Memory B cell (primary cell): ENCODE results near the gene SMPD4.
"Not testable (repeated sequence)": the region's sequence is repeated elsewhere in the genome, so short reads cannot be mapped to it uniquely, and the experiment has no call there.

ENCODE experiments used
- ATAC-seq: fragments of 150-1000 bp; cut with Tn5 transposase; 2 replicates; pipeline ENCODE4 v1.10.0; 2021; ENCODE audit warnings: low read depth, mild to moderate bottlenecking, moderate library complexity
- DNase-seq, 2 donors: peaks; one replicate each; pipeline ENCODE4 v3.0.0; 2022; ENCODE audit warnings: low spot score in 2 of 2
- H3K27ac Mint-ChIP-seq: one replicate; pipeline ENCODE4 v1.8.0; 2022; ENCODE audit warnings: mild to moderate bottlenecking, moderate library complexity, mixed read lengths
- H3K27me3 Mint-ChIP-seq: one replicate; pipeline ENCODE4 v1.8.0; 2022; ENCODE audit warnings: mixed read lengths
- H3K36me3 Mint-ChIP-seq: one replicate; pipeline ENCODE4 v1.8.0; 2022; ENCODE audit warnings: mild to moderate bottlenecking, mixed read lengths
- H3K4me1 Mint-ChIP-seq: one replicate; pipeline ENCODE4 v1.8.0; 2022; ENCODE audit warnings: mixed read lengths
- H3K4me3 Mint-ChIP-seq: one replicate; pipeline ENCODE4 v1.8.0; 2022; ENCODE audit warnings: mild to moderate bottlenecking, moderate library complexity, mixed read lengths
- H3K9me3 Mint-ChIP-seq: one replicate; pipeline ENCODE4 v1.8.0; 2022; ENCODE audit warnings: mixed read lengths

The SMPD4 gene

DNA sequence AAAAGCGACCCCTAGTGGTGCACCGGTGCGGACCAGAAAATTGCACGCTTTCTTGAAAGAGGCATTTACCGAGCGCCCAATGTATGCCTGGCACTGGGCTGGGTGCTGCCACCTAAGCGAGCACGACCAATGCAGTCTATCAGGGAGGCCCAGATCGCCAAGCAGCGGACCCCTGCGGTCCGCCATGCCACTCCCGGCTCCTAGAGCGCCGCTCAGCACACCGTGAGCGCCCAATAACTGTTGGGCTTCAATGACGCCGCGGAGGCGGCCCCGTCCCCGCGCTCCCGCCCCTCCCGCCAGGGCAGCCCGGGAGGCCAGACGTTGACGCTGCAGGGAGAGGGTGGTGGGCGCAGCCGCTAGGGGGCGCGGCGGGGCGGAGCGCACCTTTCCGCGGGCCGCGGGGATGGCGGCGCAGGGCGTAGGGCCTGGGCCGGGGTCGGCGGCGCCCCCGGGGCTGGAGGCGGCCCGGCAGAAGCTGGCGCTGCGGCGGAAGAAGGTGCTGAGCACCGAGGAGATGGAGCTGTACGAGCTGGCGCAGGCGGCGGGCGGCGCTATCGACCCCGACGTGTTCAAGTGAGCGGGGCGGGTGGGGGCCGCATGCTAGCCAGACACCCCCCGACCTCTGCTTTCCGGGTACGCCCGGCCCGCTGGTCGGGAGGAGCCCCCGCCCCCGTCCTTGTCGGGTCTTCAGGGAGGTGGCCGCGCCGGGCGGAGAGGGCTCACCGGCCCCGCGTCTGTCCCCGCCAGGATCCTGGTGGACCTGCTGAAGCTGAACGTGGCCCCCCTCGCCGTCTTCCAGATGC lies 679 bp upstream of the SMPD4 start, which contains the start of gene MZT2B:
TSS of gene MZT2B (plus strand) at position 383 of the 803 bp plus-strand sequence. CDS start at position 404, 21 bp downstream.
- H3K9me3 Mint-ChIP-seq, H3K27me3 Mint-ChIP-seq, H3K4me1 Mint-ChIP-seq, H3K36me3 Mint-ChIP-seq: not testable (repeated sequence)
- peak within 1 kb of the TSS; percentile 95 for H3K27ac Mint-ChIP-seq
- ATAC-seq = peak; percentile 78
- DNase-seq = peak; percentile 90 to 91
- H3K4me3 Mint-ChIP-seq = peak within 1 kb of the TSS; percentile 90

DNA sequence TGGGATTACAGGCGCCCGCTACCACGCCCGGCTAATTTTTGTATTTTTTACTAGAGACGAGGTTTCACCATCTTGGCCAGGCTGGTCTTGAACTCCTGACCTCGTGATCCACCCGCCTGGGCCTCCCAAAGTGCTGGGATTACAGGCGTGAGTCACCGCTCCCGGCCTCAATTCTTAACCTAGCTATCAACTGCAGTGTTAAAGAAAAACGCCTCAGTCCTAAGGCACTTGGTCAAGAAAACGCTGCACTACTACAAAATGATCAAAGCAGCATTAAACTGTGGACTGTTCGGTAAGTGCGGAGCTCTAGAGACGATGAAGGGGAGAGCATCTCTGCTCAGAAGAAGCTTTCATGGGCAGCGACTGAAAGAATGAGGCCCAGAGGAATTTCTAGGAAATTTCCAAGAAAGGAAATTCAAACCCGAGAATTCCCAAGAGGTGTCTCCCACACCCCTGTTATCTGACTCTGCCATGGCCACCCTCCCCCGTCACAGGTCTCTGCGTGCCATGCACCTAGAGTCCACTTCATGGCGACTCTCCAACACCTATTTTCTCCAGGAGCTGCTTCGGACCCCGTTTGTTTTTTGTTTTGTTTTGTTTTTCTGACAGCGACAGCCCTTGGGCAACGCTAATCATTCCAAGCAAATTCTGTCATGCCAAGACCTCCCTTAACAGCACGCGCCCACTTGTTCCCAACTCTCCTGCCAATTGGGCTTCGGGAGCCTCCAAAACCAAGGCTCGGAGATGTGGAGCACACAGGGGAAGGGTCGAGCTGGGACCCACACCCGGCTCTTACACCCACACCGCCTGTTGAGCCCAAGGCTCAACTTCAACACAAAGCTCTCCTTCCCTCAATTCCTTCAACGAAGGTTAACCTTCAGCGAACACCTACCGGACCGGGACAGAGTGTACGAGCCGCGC lies 738 bp downstream of the SMPD4 start:
- not testable (repeated sequence) for ATAC-seq, H3K36me3 Mint-ChIP-seq, H3K27me3 Mint-ChIP-seq, H3K9me3 Mint-ChIP-seq, H3K4me1 Mint-ChIP-seq, DNase-seq
- Mint-ChIP-seq H3K4me3 (peak overlapping the region; percentile 90), H3K27ac (peak overlapping the region; percentile 95)

DNA sequence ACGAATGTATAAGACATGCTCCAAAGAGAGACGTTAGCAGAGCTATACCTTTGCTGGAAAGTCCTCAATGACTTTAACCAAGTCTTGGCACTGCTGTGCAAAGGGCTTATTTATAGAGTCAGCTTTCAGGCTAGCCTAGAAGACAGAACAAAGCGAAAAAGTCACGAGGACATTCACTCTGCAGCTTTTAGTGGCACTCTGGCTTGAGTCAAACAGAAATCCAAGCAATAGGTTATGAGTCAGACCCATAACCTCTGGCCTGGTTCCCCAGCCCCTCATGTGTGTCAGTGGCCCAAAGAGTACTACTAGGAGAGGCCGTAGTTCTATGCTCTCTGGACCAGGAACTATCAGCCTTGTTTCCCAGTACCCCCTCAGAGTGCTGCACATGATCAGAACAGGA lies 6.5 kb downstream of the SMPD4 start:
- H3K4me3 Mint-ChIP-seq, H3K27me3 Mint-ChIP-seq, H3K9me3 Mint-ChIP-seq, H3K4me1 Mint-ChIP-seq, DNase-seq, H3K27ac Mint-ChIP-seq, ATAC-seq: not testable (repeated sequence)
- peaks cover 24% of the 10 kb centered on the region for H3K36me3 Mint-ChIP-seq

DNA sequence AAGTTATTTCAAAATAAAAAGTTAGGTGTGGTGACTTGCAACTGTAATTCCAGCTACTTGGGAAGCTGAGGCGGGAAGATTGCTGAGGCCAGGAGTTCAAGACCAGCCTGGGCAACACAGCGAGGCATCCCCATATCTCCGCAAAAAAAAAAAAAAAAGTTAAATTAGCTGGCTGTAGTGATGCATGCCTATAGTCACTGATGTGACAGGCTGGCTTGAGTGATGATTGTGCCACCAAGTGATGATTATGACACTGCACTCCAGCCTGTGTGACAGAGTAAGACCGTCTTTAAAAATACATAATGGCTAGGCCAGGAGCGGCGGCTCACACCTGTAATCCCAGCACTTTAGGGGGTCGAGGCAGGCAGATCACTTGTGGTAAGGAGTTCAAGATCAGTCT lies 11.5 kb downstream of the SMPD4 start:
- Mint-ChIP-seq H3K27me3 (no peaks in the 10 kb centered on the region), H3K4me3 (no peak overlapping the region), H3K4me1 (no peaks in the 10 kb centered on the region), H3K27ac (no peak overlapping the region), H3K9me3 (no peaks in the 10 kb centered on the region), H3K36me3 (peaks cover 30% of the 10 kb centered on the region)
- no peak for ATAC-seq
- DNase-seq = no peak

DNA sequence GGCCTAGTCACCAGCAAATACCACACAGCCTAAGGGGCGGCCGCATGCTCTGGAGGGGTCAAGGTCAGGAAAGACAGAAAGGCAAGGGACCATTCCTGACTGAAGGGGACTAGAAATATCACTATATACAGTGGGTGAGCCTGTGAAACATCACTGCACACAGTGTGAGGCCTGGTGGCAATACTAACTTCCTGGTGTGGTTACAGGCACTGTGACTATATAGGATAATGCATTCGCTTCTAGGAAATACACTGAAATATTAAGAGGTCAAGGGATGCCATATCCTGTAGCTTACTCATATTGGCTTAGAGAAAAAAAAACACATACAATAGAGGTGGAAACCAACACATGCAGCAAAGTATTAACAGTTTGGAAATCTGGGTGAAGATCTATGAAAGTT lies 12.2 kb downstream of the SMPD4 start:
- H3K9me3 Mint-ChIP-seq, H3K4me1 Mint-ChIP-seq, H3K27me3 Mint-ChIP-seq, H3K4me3 Mint-ChIP-seq, ATAC-seq, DNase-seq, H3K27ac Mint-ChIP-seq: not testable (repeated sequence)
- peaks cover 36% of the 10 kb centered on the region for H3K36me3 Mint-ChIP-seq

DNA sequence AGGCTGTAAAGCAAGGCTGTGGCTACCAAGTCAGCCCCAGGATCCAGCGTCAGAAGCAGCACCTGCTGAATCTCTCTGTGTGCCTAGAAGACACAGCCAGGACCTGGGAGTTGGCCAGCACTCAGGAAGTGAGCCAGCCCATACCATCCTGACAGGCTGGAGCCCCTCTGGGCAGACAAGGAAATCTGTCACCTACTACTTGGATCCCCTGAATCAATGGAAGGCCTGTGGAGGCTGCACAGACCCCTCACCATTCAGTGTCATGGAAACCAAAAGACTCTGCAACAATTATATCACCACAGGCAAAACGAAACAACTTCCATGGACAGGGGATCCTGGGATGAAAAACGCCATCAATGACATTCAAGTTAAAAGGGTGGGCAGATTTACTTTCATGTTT lies 14.8 kb downstream of the SMPD4 start:
- not testable (repeated sequence) for H3K4me1 Mint-ChIP-seq, H3K27me3 Mint-ChIP-seq, ATAC-seq, H3K9me3 Mint-ChIP-seq, H3K27ac Mint-ChIP-seq, H3K4me3 Mint-ChIP-seq, DNase-seq
- H3K36me3 Mint-ChIP-seq = peaks cover 33% of the 10 kb centered on the region

DNA sequence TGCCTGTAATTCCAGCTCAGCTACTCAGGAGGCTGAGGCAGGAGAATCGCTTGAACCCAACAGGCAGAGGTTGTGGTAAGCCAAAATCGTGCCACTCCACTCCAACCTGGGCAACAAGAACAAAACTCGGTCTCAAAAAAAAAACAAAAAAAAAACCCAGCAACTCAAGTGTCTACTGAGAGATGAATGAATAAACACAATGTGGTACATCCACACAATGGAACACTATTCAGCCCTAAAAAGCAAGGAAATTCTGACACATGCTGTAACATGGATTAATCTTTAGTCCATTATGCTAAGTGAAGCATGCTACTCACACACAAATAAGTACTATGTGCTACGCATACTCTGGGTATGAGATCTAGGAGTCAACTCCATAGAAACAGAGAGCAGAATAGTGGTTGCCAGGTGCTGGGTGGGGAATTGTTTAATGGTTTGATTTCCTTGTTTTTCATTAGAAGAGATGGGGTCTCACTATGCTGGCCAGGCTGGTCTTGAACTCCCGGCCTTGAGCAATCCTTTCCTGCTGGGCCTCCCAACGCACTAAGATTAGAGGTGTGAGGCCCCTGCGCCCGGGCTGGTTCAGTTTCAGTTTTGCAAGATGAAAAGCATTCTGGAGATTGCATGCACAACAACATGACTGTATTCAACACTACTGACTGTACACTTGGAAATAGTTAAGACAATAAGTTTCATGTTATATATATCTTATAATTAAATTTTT lies 15.9 kb downstream of the SMPD4 start:
- no peak for ATAC-seq
- DNase-seq = no peak
- H3K36me3 Mint-ChIP-seq = peaks cover 32% of the 10 kb centered on the region
- no peak overlapping the region for H3K4me3 Mint-ChIP-seq
- no peaks in the 10 kb centered on the region for H3K9me3 Mint-ChIP-seq
- H3K4me1 Mint-ChIP-seq = peaks cover 2% of the 10 kb centered on the region
- H3K27me3 Mint-ChIP-seq = no peaks in the 10 kb centered on the region
- no peak overlapping the region for H3K27ac Mint-ChIP-seq

DNA sequence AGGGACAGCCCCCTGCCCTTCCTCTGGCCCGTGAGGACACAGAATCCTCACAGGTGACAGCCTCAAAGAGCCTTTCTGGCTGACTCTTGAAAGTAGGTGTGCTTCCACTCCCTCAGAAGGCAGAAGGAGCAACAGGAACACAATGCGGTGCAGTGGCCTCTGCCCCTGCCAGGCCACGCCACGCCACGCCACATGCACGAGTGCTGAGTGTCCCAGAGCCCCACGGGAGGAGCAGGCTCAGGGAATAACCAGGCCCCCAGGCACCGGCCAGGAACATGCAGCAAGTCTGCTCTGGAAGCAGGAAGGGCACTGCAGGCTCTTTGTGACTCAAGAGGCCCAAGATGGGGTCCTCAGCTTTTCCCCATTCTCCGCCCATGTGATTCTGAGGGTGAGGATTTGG lies 18.4 kb downstream of the SMPD4 start:
- H3K27ac Mint-ChIP-seq = no peak overlapping the region
- H3K9me3 Mint-ChIP-seq = no peaks in the 10 kb centered on the region
- H3K4me1 Mint-ChIP-seq = peaks cover 9% of the 10 kb centered on the region
- no peak for DNase-seq
- peaks cover 34% of the 10 kb centered on the region for H3K36me3 Mint-ChIP-seq
- no peak overlapping the region for H3K4me3 Mint-ChIP-seq
- H3K27me3 Mint-ChIP-seq = no peaks in the 10 kb centered on the region
- ATAC-seq = no peak

DNA sequence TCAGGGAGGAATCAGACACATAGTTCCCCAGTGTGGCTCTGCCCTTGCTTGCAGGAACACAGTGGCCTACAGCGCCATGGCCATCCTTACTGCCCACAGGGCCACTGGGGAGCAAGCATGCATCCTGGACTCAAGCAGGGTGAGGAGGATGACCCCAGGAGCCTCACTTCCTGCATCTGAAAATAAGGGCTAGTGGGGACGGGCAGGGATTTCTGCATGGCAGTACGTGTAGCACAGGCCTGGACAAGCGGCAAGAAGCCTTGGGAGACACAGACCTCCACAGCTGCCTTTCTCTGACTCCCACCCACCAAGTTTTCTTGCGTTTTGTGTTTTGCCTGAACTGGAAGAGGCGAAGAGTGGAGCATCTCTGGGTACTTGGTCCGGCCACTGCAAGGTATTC lies 18.9 kb downstream of the SMPD4 start:
- peaks cover 12% of the 10 kb centered on the region for H3K4me1 Mint-ChIP-seq
- peaks cover 32% of the 10 kb centered on the region for H3K36me3 Mint-ChIP-seq
- not testable (repeated sequence) for ATAC-seq

DNA sequence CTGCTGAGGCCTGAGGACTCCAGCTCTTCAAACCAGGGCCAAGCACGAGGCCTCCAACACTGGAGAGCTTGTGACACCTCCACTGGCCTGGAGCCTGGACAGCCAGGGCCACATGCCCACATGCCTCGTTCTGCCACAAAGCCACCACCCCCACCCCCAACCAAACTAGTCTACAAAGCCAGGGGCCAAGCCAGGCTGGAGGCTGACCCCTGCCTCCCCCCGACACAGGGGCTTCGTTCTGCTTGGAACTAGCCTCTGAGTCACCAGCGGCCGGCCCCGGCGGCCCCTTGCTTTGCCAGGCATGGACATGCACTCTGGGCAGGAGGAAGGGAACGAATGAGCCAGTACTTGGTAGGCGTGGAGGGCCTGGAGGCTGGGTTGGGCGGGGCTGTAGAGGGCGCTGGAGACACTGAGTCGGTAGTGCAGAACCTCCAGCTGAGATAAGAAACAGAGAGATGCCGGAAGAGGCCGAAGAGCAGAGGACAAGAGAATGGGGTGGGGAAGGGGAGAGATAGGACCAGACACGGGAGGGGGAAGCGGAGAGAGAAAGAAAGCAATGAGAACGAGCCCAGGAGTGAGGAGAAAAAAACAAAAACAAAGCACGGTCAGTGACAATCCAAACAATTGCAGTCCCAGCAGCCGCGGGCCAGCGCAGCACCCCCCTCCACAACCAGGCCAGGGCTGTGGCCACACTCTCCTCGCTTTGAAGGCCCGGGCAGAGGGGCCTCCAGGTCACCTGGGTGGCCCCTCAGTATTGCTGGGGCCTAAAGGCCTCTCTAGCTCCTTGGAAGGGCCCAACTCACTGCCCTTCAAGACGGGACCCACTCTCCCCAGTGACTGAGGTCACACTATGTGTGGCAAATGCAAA lies 20.3 kb downstream of the SMPD4 start:
- Mint-ChIP-seq H3K36me3 (peaks cover 27% of the 10 kb centered on the region), H3K4me1 (peaks cover 15% of the 10 kb centered on the region), H3K27ac (peak overlapping the region; percentile 35)
- not testable (repeated sequence) for DNase-seq, H3K9me3 Mint-ChIP-seq, ATAC-seq, H3K4me3 Mint-ChIP-seq, H3K27me3 Mint-ChIP-seq

More for the DNA sequence above, 18.9 kb downstream of the SMPD4 start:
- H3K27ac Mint-ChIP-seq, H3K4me3 Mint-ChIP-seq, DNase-seq, H3K27me3 Mint-ChIP-seq, H3K9me3 Mint-ChIP-seq: not testable (repeated sequence)

DNA sequence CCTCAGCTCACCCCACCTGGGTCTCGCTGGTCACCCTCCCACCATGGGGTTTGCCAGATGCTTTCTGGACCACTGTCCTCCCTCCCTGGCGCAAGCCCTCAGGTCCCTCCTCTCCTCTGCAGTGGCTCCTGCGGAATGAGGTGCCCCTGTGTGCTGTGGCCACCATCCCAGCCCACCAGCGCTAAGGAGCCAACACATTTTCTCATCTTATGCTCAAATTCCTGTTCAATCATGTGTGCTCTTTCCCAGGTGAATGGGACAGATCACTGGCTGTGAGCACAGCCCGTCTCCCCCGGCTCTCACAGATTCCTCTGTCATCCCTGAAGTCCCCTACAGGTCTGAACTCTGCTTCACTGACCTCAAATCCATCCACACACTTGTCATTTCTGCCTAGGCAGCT lies 21.3 kb downstream of the SMPD4 start:
- H3K36me3 Mint-ChIP-seq = peaks cover 23% of the 10 kb centered on the region
- no peak overlapping the region for H3K4me3 Mint-ChIP-seq
- H3K9me3 Mint-ChIP-seq = no peaks in the 10 kb centered on the region
- H3K27ac Mint-ChIP-seq = peak overlapping the region; percentile 83
- no peak for DNase-seq
- no peaks in the 10 kb centered on the region for H3K27me3 Mint-ChIP-seq
- H3K4me1 Mint-ChIP-seq = peaks cover 15% of the 10 kb centered on the region
- no peak for ATAC-seq

DNA sequence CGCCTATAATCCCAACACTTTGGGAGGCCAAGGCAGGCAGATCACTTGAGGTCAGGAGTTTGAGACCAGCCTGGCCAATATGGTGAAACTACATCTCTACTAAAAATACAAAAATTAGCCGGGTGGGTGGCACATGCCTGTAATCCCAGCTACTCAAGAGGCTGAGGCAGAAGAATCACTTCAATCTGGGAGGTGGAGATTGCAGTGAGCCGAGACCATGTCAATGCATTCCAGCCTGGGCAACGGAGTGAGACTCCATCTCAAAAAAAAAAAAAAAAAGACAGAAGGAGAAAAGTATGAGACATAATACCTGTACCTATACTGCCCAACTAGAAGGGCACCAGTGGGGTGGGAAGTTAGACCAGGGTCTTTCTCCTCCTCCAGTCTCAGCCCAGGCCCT lies 22.0 kb downstream of the SMPD4 start:
- ATAC-seq, DNase-seq, H3K4me3 Mint-ChIP-seq, H3K9me3 Mint-ChIP-seq, H3K27me3 Mint-ChIP-seq: not testable (repeated sequence)
- Mint-ChIP-seq H3K4me1 (peaks cover 15% of the 10 kb centered on the region), H3K27ac (peak overlapping the region; percentile 83), H3K36me3 (peaks cover 18% of the 10 kb centered on the region)

DNA sequence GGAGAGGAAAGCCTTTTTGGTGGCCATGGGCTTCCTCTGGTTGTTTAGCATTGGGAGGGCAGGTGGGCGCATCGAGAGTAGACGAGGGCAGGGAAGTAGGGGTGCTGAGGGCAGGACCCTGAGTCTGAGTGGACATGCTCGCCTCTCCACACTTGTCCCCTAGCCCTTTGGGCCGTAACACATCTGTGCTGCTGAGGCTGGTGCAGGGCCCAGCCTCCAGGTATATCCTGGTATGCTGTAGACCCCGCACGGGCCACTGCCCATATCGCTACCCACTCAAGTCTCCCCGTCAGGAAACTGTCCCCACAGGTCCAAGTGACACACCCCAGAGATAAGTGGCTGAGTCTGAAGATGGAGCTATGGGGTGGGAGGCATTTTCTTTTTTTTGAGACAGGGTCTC lies 22.8 kb downstream of the SMPD4 start:
- no peak for DNase-seq
- peak overlapping the region; percentile 92 for H3K27ac Mint-ChIP-seq
- H3K4me3 Mint-ChIP-seq = no peak overlapping the region
- H3K27me3 Mint-ChIP-seq = no peaks in the 10 kb centered on the region
- no peak for ATAC-seq
- H3K4me1 Mint-ChIP-seq = peaks cover 15% of the 10 kb centered on the region
- peaks cover 17% of the 10 kb centered on the region for H3K36me3 Mint-ChIP-seq
- no peaks in the 10 kb centered on the region for H3K9me3 Mint-ChIP-seq
